GM10266 (cell line): ENCODE measurements around the gene CD276.

Source experiments
- DNase-seq: peaks from one replicate; pipeline ENCODE4 v3.0.0; 2012; ENCODE audit errors: extremely low spot score
- CTCF ChIP-seq: IDR thresholded peaks from 2 replicates; pipeline ENCODE4 v1.5.1; 2012; ENCODE audit warnings: mild to moderate bottlenecking, low read depth; ENCODE audit not compliant: control insufficient read depth, insufficient read depth; ENCODE audit errors: missing control alignments

The CD276 gene

GRCh38 chr15:73684581-73685455 lies 635 bp downstream of the CD276 start:
- TF ChIP-seq CTCF: no peak
- no peak for DNase-seq

- no peak for TF ChIP-seq CTCF
- DNase-seq: no peak
Observed at GRCh38 chr15:73685981-73686380, 1.8 kb downstream of the CD276 start.

- no peak for DNase-seq
- TF ChIP-seq CTCF: no peak
Observed at GRCh38 chr15:73686781-73687256, 2.6 kb downstream of the CD276 start.

- no peak for TF ChIP-seq CTCF
- no peak for DNase-seq
Observed at GRCh38 chr15:73687351-73687750, 3.2 kb downstream of the CD276 start.

GRCh38 chr15:73688455-73688854 lies 4.3 kb downstream of the CD276 start:
- no peak for DNase-seq
- no peak for TF ChIP-seq CTCF

- no peak for TF ChIP-seq CTCF
- DNase-seq: no peak
Observed at GRCh38 chr15:73691396-73691795, 7.2 kb downstream of the CD276 start.

GRCh38 chr15:73694419-73694818 lies 10.2 kb downstream of the CD276 start:
- TF ChIP-seq CTCF: no peak
- DNase-seq: no peak
